Measurements from ENCODE around the gene AGMAT. TPM values are rescaled to one million over a fixed set of nuclear protein-coding genes. Genes with fewer than 3 reads are reported as not detected.

Gene AGMAT
- total and polyA plus RNA-seq, 2 experiments from 2014 or later: 0.12 to 0.45 TPM

GRCh38 chr1:15626269-15626950 is 41.6 kb upstream of the AGMAT start:
- Histone ChIP-seq H3K4me1 (ENCODE audit: low read depth) (peaks cover 6% of the 10 kb centered on the region), H3K4me3 (no peak overlapping the region), H3K27me3 (no peaks in the 10 kb centered on the region), H3K27ac (peak overlapping the region; percentile 28), H3K9me3 (ENCODE audit: low read depth) (no peaks in the 10 kb centered on the region), H3K36me3 (peaks cover 22% of the 10 kb centered on the region)
- no peak for DNase-seq (ENCODE audit: low read depth in 1 of 2, low spot score in 1 of 2)
- no peak for TF ChIP-seq CTCF (IDR thresholded peaks at IDR 0.05; ENCODE audit: low read depth, low read length)

GRCh38 chr1:15625056-15625917 is 40.4 kb upstream of the AGMAT start:
- no peaks in the 10 kb centered on the region for H3K9me3 ChIP-seq (ENCODE audit: low read depth)
- H3K4me1 ChIP-seq (ENCODE audit: low read depth): peaks cover 16% of the 10 kb centered on the region
- no peak overlapping the region for H3K4me3 ChIP-seq
- DNase-seq (ENCODE audit: low read depth in 1 of 2, low spot score in 1 of 2): no peak
- TF ChIP-seq CTCF (IDR thresholded peaks at IDR 0.05; ENCODE audit: low read depth, low read length): no peak
- H3K27ac ChIP-seq: peak overlapping the region; percentile 28
- peaks cover 14% of the 10 kb centered on the region for H3K36me3 ChIP-seq
- no peaks in the 10 kb centered on the region for H3K27me3 ChIP-seq

GRCh38 chr1:15624133-15624714 is 39.4 kb upstream of the AGMAT start:
- Histone ChIP-seq H3K4me3 (no peak overlapping the region), H3K27ac (no peak overlapping the region), H3K36me3 (peaks cover 10% of the 10 kb centered on the region), H3K4me1 (ENCODE audit: low read depth) (peaks cover 24% of the 10 kb centered on the region), H3K9me3 (ENCODE audit: low read depth) (no peaks in the 10 kb centered on the region), H3K27me3 (no peaks in the 10 kb centered on the region)
- no peak for TF ChIP-seq CTCF (IDR thresholded peaks at IDR 0.05; ENCODE audit: low read depth, low read length)
- DNase-seq (ENCODE audit: low read depth in 1 of 2, low spot score in 1 of 2): no peak

GRCh38 chr1:15623435-15623834 is 38.6 kb upstream of the AGMAT start:
- DNase-seq (ENCODE audit: low read depth in 1 of 2, low spot score in 1 of 2): no peak
- Histone ChIP-seq H3K9me3 (ENCODE audit: low read depth) (no peaks in the 10 kb centered on the region), H3K4me1 (ENCODE audit: low read depth) (peaks cover 31% of the 10 kb centered on the region), H3K27me3 (no peaks in the 10 kb centered on the region), H3K4me3 (no peak overlapping the region), H3K27ac (no peak overlapping the region), H3K36me3 (peaks cover 9% of the 10 kb centered on the region)
- TF ChIP-seq CTCF (IDR thresholded peaks at IDR 0.05; ENCODE audit: low read depth, low read length): no peak

- H3K9me3 ChIP-seq (ENCODE audit: low read depth): no peaks in the 10 kb centered on the region
- no peak for DNase-seq (ENCODE audit: low read depth in 1 of 2, low spot score in 1 of 2)
- no peaks in the 10 kb centered on the region for H3K27me3 ChIP-seq
- peaks cover 33% of the 10 kb centered on the region for H3K4me1 ChIP-seq (ENCODE audit: low read depth)
- no peak overlapping the region for H3K27ac ChIP-seq
- no peak overlapping the region for H3K4me3 ChIP-seq
- H3K36me3 ChIP-seq: peaks cover 3% of the 10 kb centered on the region
- TF ChIP-seq CTCF (IDR thresholded peaks at IDR 0.05; ENCODE audit: low read depth, low read length): no peak
Observed at GRCh38 chr1:15622712-15623373, 38.0 kb upstream of the AGMAT start.

All from cardiac muscle cell (in vitro differentiated cells and primary cell).